HepG2 (cell line): Measurements from ENCODE around the gene USP7. TPM values are rescaled to one million over a fixed set of nuclear protein-coding genes. Genes with fewer than 3 reads are reported as not detected.
A peak's percentile ranks its signal among the peaks of the same experiment; 100 is the strongest.

Experiments used
- ATAC-seq: fragments of 200-7000 bp; cut with Tn5 transposase; 3 replicates; pipeline ENCODE4 v1.9.1; 2020; ENCODE audit warnings: mild to moderate bottlenecking, moderate library complexity
- BruUV-seq: library from RNA; stranded (reverse); fragments of 400-500 nt; replicated peaks from 2 replicates; lab custom pipeline; 2021; lab: Mats Ljungman, UMichigan
- CTCF ChIA-PET: fragments of 300-600 bp; formaldehyde crosslinking; extraction: SDS; loops from one replicate; lab custom pipeline; 2021; ENCODE audit warnings: low total read pairs, inconsistent platforms, low intra/inter-chr PET ratio; lab: Yijun Ruan, JAX
- POLR2A ChIA-PET: fragments of 350-600 bp; sonication (Branson Sonifier 250); formaldehyde crosslinking; loops from one replicate; lab custom pipeline; 2020; ENCODE audit warnings: antibody characterized with exemption, inconsistent platforms; lab: Yijun Ruan, JAX
- DNase-seq: peaks from one replicate; pipeline ENCODE4 v3.0.0-alpha.2; 2015; ENCODE audit warnings: low spot score
- FAIRE-seq: peaks from 3 replicates; lab custom pipeline; 2011; peaks lifted over from hg19 to GRCh38; lab: Jason Lieb, UNC
- H2AFZ ChIP-seq: one replicate; pipeline ENCODE4 v1.6.1; 2011; ENCODE audit warnings: low read length, inconsistent platforms
- H3K27ac ChIP-seq: fragments of 300-600 bp; 3 replicates; pipeline ENCODE4 v1.8.0; 2011; ENCODE audit warnings: mixed run types, mild to moderate bottlenecking, mixed read lengths, low read length, inconsistent platforms; ENCODE audit not compliant: insufficient read depth; ENCODE audit errors: extremely low read length
- H3K27me3 ChIP-seq, 2 experiments: fragments of 200-600 bp in 1 of 2; 2 replicates in 1 of 2; 3 replicates in 1 of 2; pipeline versions ENCODE4 v1.6.0 to v1.8.0; 2011; ENCODE audit warnings: low read length in 2 of 2, mild to moderate bottlenecking in 2 of 2, moderate library complexity in 2 of 2, inconsistent platforms in 1 of 2; ENCODE audit not compliant: insufficient read depth in 2 of 2, control insufficient read depth in 1 of 2
- H3K36me3 ChIP-seq, 2 experiments: fragments of 200-600 bp in 1 of 2; replicated peaks in 1 of 2; 2 replicates in 1 of 2; 3 replicates in 1 of 2; pipeline versions ENCODE4 v1.5.1 to v1.8.0; 2011; ENCODE audit warnings: low read length in 2 of 2, inconsistent platforms in 1 of 2; ENCODE audit not compliant: insufficient read depth in 2 of 2, control insufficient read depth in 1 of 2
- H3K4me1 ChIP-seq: 2 replicates; pipeline ENCODE4 v1.5.1; 2012; ENCODE audit warnings: low read length, inconsistent platforms; ENCODE audit not compliant: insufficient read depth
- H3K4me2 ChIP-seq: 2 replicates; pipeline ENCODE4 v1.6.0; 2011; ENCODE audit warnings: low read depth, low read length, inconsistent platforms
- H3K4me3 ChIP-seq, 3 experiments: fragments of 200-600 bp in 1 of 3; sonication (generic), shearing (Covaris generic) in 1 of 3; replicated peaks in 1 of 3; 2 replicates each; pipeline ENCODE4 v1.5.1; 2011 to 2016; ENCODE audit warnings: low read length in 3 of 3, inconsistent platforms in 2 of 3, low read depth in 2 of 3, mild to moderate bottlenecking in 2 of 3, control low read depth in 1 of 3, mixed read lengths in 1 of 3; ENCODE audit not compliant: insufficient read depth in 1 of 3
- H3K79me2 ChIP-seq: one replicate; pipeline ENCODE4 v1.6.1; 2011; ENCODE audit warnings: low read length, inconsistent platforms; ENCODE audit not compliant: insufficient read depth
- H3K9ac ChIP-seq: 2 replicates; pipeline ENCODE4 v1.6.0; 2011; ENCODE audit warnings: mild to moderate bottlenecking, low read depth, low read length, inconsistent platforms; ENCODE audit not compliant: insufficient read depth
- H3K9me3 ChIP-seq: 2 replicates; pipeline ENCODE4 v1.5.1; 2012; ENCODE audit warnings: mild to moderate bottlenecking, low read length
- H4K20me1 ChIP-seq: 2 replicates; pipeline ENCODE4 v1.6.0; 2011; ENCODE audit warnings: inconsistent platforms, mild to moderate bottlenecking, low read length, moderate library complexity; ENCODE audit not compliant: insufficient read depth
- DPF2 ChIP-seq: sonication (generic); formaldehyde crosslinking; IDR thresholded peaks from 2 replicates; pipeline ENCODE4 v1.4.0; 2020; ENCODE audit warnings: mild to moderate bottlenecking, low read depth, missing genetic modification reagents, borderline replicate concordance
- ELF4 ChIP-seq: sonication (generic); formaldehyde crosslinking; IDR thresholded peaks from 2 replicates; pipeline ENCODE4 v1.5.0; 2020; ENCODE audit warnings: missing genetic modification reagents, mild to moderate bottlenecking, moderate library complexity, borderline replicate concordance
- GABPB1 ChIP-seq: IDR thresholded peaks from 2 replicates; pipeline ENCODE4 v1.6.1; 2016; ENCODE audit warnings: mild to moderate bottlenecking, missing genetic modification reagents, moderate library complexity, missing compliant biosample characterization
- KDM3A ChIP-seq: IDR thresholded peaks from 2 replicates; pipeline ENCODE4 v1.6.1; 2018; ENCODE audit warnings: low read depth, missing compliant biosample characterization
- MLLT10 ChIP-seq: sonication (generic); formaldehyde crosslinking; IDR thresholded peaks from 2 replicates; pipeline ENCODE4 v1.4.0; 2020; ENCODE audit warnings: missing genetic modification reagents
- NRL ChIP-seq: sonication (generic); formaldehyde crosslinking; IDR thresholded peaks from 2 replicates; pipeline ENCODE4 v1.5.0; 2020; ENCODE audit warnings: missing genetic modification reagents, mild to moderate bottlenecking, moderate library complexity, borderline replicate concordance
- RBM22 ChIP-seq: fragments of 200-400 bp; formaldehyde crosslinking; optimal IDR thresholded peaks from 2 replicates; pipeline ENCODE3; 2017; ENCODE audit warnings: mild to moderate bottlenecking, low read length, moderate library complexity
- TBX2 ChIP-seq: sonication (generic); formaldehyde crosslinking; IDR thresholded peaks from 2 replicates; pipeline ENCODE4 v1.5.0; 2020; ENCODE audit warnings: missing genetic modification reagents, mild to moderate bottlenecking, borderline replicate concordance
- TEAD3 ChIP-seq: optimal IDR thresholded peaks from 2 replicates; pipeline ENCODE3; 2016; ENCODE audit warnings: borderline replicate concordance
- THAP11 ChIP-seq: IDR thresholded peaks from 2 replicates; pipeline ENCODE4 v1.6.1; 2016; ENCODE audit warnings: missing biosample characterization, missing genetic modification reagents
- ZNF234 ChIP-seq: sonication (generic); formaldehyde crosslinking; conservative IDR thresholded peaks from 2 replicates; pipeline ENCODE4 v1.5.1; 2020; ENCODE audit warnings: mild to moderate bottlenecking, missing genetic modification reagents
- ZNF382 ChIP-seq: sonication (generic); formaldehyde crosslinking; IDR thresholded peaks from 2 replicates; pipeline ENCODE4 v1.5.0; 2020; ENCODE audit warnings: missing genetic modification reagents, mild to moderate bottlenecking, borderline replicate concordance
- WGBS: methylation state at CpG from one replicate; pipeline ENCODE4 v1.1.6; 2017; ENCODE audit warnings: low lambda C conversion rate; 5-methylcytosine and 5-hydroxymethylcytosine counted together
- in situ Hi-C: cut with HindIII; loops from 2 replicates; pipeline ENCODE4 v1.10.0; 2017; ENCODE audit warnings: low pct_unique_long_range_greater_than_20kb; ENCODE audit not compliant: extremely low pct_ligation_motif_present
- intact Hi-C: fragments of 100-400 bp; cut with micrococcal nuclease; formaldehyde crosslinking; loops from one replicate; pipeline ENCODE4 v1.10.0; 2022; ENCODE audit not compliant: unreplicated experiment
- polyA plus RNA-seq, 8 experiments: library from polyadenylated mRNA; depleted of rRNA in 3 of 8; stranded (reverse) in 7 of 8; unstranded in 1 of 8; fragments of >200 nt; fragmentation: Illumina TruSeq in 4 of 8; extraction: Trizol in 4 of 8; gene quantifications; 2 replicates each; pipeline versions ENCODE4 v1.2.1 to v1.2.3, GENCODE V29; 2011 to 2016; ENCODE audit warnings: low read depth in 4 of 8, missing spikeins in 1 of 8, mixed read lengths in 1 of 8; ENCODE audit not compliant: insufficient read depth in 1 of 8
- total RNA-seq, 5 experiments: library from RNA; depleted of rRNA; stranded (reverse); fragments of >200 nt; fragmentation: Illumina TruSeq; extraction: Trizol; gene quantifications; 2 replicates each; pipeline ENCODE4 v1.2.3, GENCODE V29; 2016; ENCODE audit warnings: low read depth in 1 of 5
- TF ChIP-seq, protein P1 (sequence below): sonication (generic); formaldehyde crosslinking; IDR thresholded peaks from 2 replicates; pipeline ENCODE4 v1.4.0; 2020; ENCODE audit warnings: mild to moderate bottlenecking, missing genetic modification reagents, borderline replicate concordance

USP7 gene
- total and polyA plus RNA-seq, 2 of the 13 experiments (the other 11 are each of a cell fraction or from before 2014, with no cell fraction given) = 52.5 to 173 TPM

- no peak for FAIRE-seq
- intact Hi-C loops = no loop called here
- BruUV-seq = no TSS peak
These were observed 21.9 kb downstream of the USP7 start for GRCh38 chr16:8941718-8942344.

More at GRCh38 chr16:8941718-8942344, 21.9 kb downstream of the USP7 start:
- H3K27me3 ChIP-seq = no peaks in the 10 kb centered on the region
- no peaks in the 10 kb centered on the region for H3K9me3 ChIP-seq
- in situ Hi-C loops = no loop called here
- CTCF ChIA-PET = no interaction called here
- peaks cover 3 to 6% of the 10 kb centered on the region in 2 experiments; a peak in 1 of 5 replicates for H3K36me3 ChIP-seq
- no peak overlapping the region for H3K9ac ChIP-seq
- no peak overlapping the region for H3K27ac ChIP-seq
- peaks cover 99% of the 10 kb centered on the region for H3K79me2 ChIP-seq
- DNase-seq (no peak), ATAC-seq (peak; percentile 14; the same call in 2 of the 3 replicates)
- no peak overlapping the region for H3K4me2 ChIP-seq
- no peak overlapping the region for H2AFZ ChIP-seq
- 83% methylated on average over 10 of the region's 11 CpGs for WGBS
- TF ChIP-seq THAP11 (CRISPR knock-in tag) = no peak
- no peak for TF ChIP-seq MLLT10 (CRISPR knock-in tag)
- TF ChIP-seq, protein P1, sequence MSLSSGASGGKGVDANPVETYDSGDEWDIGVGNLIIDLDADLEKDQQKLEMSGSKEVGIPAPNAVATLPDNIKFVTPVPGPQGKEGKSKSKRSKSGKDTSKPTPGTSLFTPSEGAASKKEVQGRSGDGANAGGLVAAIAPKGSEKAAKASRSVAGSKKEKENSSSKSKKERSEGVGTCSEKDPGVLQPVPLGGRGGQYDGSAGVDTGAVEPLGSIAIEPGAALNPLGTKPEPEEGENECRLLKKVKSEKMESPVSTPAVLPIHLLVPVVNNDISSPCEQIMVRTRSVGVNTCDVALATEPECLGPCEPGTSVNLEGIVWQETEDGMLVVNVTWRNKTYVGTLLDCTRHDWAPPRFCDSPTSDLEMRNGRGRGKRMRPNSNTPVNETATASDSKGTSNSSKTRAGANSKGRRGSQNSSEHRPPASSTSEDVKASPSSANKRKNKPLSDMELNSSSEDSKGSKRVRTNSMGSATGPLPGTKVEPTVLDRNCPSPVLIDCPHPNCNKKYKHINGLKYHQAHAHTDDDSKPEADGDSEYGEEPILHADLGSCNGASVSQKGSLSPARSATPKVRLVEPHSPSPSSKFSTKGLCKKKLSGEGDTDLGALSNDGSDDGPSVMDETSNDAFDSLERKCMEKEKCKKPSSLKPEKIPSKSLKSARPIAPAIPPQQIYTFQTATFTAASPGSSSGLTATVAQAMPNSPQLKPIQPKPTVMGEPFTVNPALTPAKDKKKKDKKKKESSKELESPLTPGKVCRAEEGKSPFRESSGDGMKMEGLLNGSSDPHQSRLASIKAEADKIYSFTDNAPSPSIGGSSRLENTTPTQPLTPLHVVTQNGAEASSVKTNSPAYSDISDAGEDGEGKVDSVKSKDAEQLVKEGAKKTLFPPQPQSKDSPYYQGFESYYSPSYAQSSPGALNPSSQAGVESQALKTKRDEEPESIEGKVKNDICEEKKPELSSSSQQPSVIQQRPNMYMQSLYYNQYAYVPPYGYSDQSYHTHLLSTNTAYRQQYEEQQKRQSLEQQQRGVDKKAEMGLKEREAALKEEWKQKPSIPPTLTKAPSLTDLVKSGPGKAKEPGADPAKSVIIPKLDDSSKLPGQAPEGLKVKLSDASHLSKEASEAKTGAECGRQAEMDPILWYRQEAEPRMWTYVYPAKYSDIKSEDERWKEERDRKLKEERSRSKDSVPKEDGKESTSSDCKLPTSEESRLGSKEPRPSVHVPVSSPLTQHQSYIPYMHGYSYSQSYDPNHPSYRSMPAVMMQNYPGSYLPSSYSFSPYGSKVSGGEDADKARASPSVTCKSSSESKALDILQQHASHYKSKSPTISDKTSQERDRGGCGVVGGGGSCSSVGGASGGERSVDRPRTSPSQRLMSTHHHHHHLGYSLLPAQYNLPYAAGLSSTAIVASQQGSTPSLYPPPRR (CRISPR knock-in tag) = no peak
- no peak for TF ChIP-seq KDM3A (CRISPR knock-in tag)
- TF ChIP-seq ZNF382 (CRISPR knock-in tag) = no peak
- TF ChIP-seq RBM22 = peak; percentile 76
- TF ChIP-seq DPF2 = no peak
- peak; percentile 41; the same call in 1 of the 2 replicates for TF ChIP-seq TBX2 (CRISPR knock-in tag)
- no peak for TF ChIP-seq GABPB1 (CRISPR knock-in tag)
- TF ChIP-seq NRL (CRISPR knock-in tag) = 0 out of 2 replicates have a peak, but pooled peaks have one; percentile 52
- 0 out of 2 replicates have a peak, but pooled peaks have one; percentile 47 for TF ChIP-seq ELF4 (CRISPR knock-in tag)
- peak; percentile 10 for TF ChIP-seq TEAD3 (CRISPR knock-in tag)
- TF ChIP-seq ZNF234 (CRISPR knock-in tag) = no peak
- POLR2A ChIA-PET = no interaction called here
- H3K4me3 ChIP-seq = no peak overlapping the region
- peaks cover 86% of the 10 kb centered on the region for H3K4me1 ChIP-seq
- H4K20me1 ChIP-seq = peaks cover 99% of the 10 kb centered on the region
